HCT116 (cell line): Measurements from ENCODE around the gene ERVFRD-1. TPM values are rescaled to one million over a fixed set of nuclear protein-coding genes. Genes with fewer than 3 reads are reported as not detected.

Experiments used
- ATAC-seq: fragments of 200-7000 bp; cut with Tn5 transposase; 2 replicates; pipeline ENCODE4 v1.9.1; 2020; ENCODE audit warnings: mild to moderate bottlenecking, moderate library complexity
- BruUV-seq: library from RNA; stranded (reverse); fragments of 400-500 nt; replicated peaks from 2 replicates; lab custom pipeline; 2021; lab: Mats Ljungman, UMichigan
- CTCF ChIA-PET: fragments of 300-600 bp; sonication (Branson Sonifier 250); formaldehyde crosslinking; loops from one replicate; lab custom pipeline; 2021; ENCODE audit warnings: antibody characterized with exemption; lab: Charles Lee
- POLR2A ChIA-PET: fragments of 300-600, 350-600 bp; sonication (Branson Sonifier 250); formaldehyde crosslinking; loops from one replicate; lab custom pipeline; 2021; ENCODE audit warnings: antibody characterized with exemption; lab: Charles Lee
- RAD21 ChIA-PET, 2 experiments: fragments of 300-600 bp; sonication (Branson Sonifier 250); formaldehyde crosslinking; loops; one replicate each; lab custom pipeline; 2023; ENCODE audit warnings: low total read pairs in 2 of 2; ENCODE audit not compliant: uncharacterized antibody in 2 of 2, unreplicated experiment in 2 of 2, low non-redundant PET in 1 of 2; lab: Charles Lee
- DNase-seq: peaks from one replicate; pipeline ENCODE4 v3.0.0-alpha.2; 2010; ENCODE audit warnings: low read depth, low spot score
- H2AFZ ChIP-seq: fragments of 200-600 bp; shearing (Covaris generic), sonication (generic); 2 replicates; pipeline ENCODE4 v1.6.1; 2017; ENCODE audit warnings: low read depth, mixed run types, mixed read lengths, antibody characterized with exemption, low read length; ENCODE audit not compliant: poor library complexity, severe bottlenecking
- H3K27ac ChIP-seq: 2 replicates; pipeline ENCODE4 v1.5.1; 2012; ENCODE audit warnings: low read depth, low read length
- H3K27me3 ChIP-seq: fragments of 200-600 bp; sonication (generic); 2 replicates; pipeline ENCODE4 v1.6.1; 2016; ENCODE audit warnings: mixed run types, low read length, mixed read lengths; ENCODE audit not compliant: insufficient read depth
- H3K36me3 ChIP-seq, 2 experiments: fragments of 200-500 bp in 1 of 2; fragments of 200-600 bp in 1 of 2; sonication (Bioruptor generic) in 1 of 2; sonication (generic) in 1 of 2; 2 replicates each; pipeline versions ENCODE4 v1.5.1 to v1.6.1; 2014 to 2016; ENCODE audit warnings: low read length in 2 of 2, inconsistent platforms in 1 of 2, mixed read lengths in 1 of 2, mixed run types in 1 of 2; ENCODE audit not compliant: insufficient read depth in 2 of 2, control insufficient read depth in 1 of 2
- H3K4me1 ChIP-seq, 2 experiments: fragments of 200-600 bp in 1 of 2; sonication (generic) in 1 of 2; 2 replicates each; pipeline versions ENCODE4 v1.5.1 to v1.6.1; 2012 to 2017; ENCODE audit warnings: low read length in 2 of 2, inconsistent platforms in 1 of 2, mild to moderate bottlenecking in 1 of 2, mixed read lengths in 1 of 2, mixed run types in 1 of 2, moderate library complexity in 1 of 2; ENCODE audit not compliant: insufficient read depth in 2 of 2, control insufficient read depth in 1 of 2
- H3K4me2 ChIP-seq: fragments of 200-600 bp; sonication (generic); 2 replicates; pipeline ENCODE4 v1.6.1; 2017; ENCODE audit warnings: mixed run types, low read length, mixed read lengths
- H3K4me3 ChIP-seq, 2 experiments: fragments of 200-600 bp in 1 of 2; sonication (generic) in 1 of 2; replicated peaks in 1 of 2; 2 replicates each; pipeline ENCODE4 v1.5.1; 2011 to 2016; ENCODE audit warnings: low read length in 2 of 2, control low read depth in 1 of 2, low read depth in 1 of 2, mild to moderate bottlenecking in 1 of 2, mixed read lengths in 1 of 2, mixed run types in 1 of 2
- H3K79me2 ChIP-seq: fragments of 200-600 bp; sonication (generic); 2 replicates; pipeline ENCODE4 v1.6.1; 2017; ENCODE audit warnings: mild to moderate bottlenecking, mixed run types, low read length, moderate library complexity, mixed read lengths; ENCODE audit not compliant: insufficient read depth
- H3K9ac ChIP-seq: fragments of 200-600 bp; sonication (generic); 2 replicates; pipeline ENCODE4 v1.6.1; 2016; ENCODE audit warnings: low read length, mixed read lengths
- H3K9me2 ChIP-seq: fragments of 200-600 bp; sonication (generic), shearing (Covaris generic); 2 replicates; pipeline ENCODE4 v1.6.1; 2017; ENCODE audit warnings: mixed run types, mild to moderate bottlenecking, moderate library complexity; ENCODE audit not compliant: insufficient read depth
- H3K9me3 ChIP-seq, 2 experiments: fragments of 200-500 bp in 1 of 2; fragments of 200-600 bp in 1 of 2; sonication (Bioruptor generic) in 1 of 2; sonication (generic) in 1 of 2; 2 replicates each; pipeline ENCODE4 v1.6.1; 2014 to 2017; ENCODE audit warnings: low read length in 2 of 2, mixed read lengths in 2 of 2, inconsistent platforms in 1 of 2, low read depth in 1 of 2, mild to moderate bottlenecking in 1 of 2, mixed run types in 1 of 2, moderate library complexity in 1 of 2; ENCODE audit not compliant: control insufficient read depth in 1 of 2, insufficient read depth in 1 of 2
- H4K20me1 ChIP-seq: fragments of 200-600 bp; sonication (generic), shearing (Covaris generic); 2 replicates; pipeline ENCODE4 v1.6.1; 2017; ENCODE audit warnings: mixed run types, mild to moderate bottlenecking, moderate library complexity; ENCODE audit not compliant: insufficient read depth
- CBX3 ChIP-seq: IDR thresholded peaks from 2 replicates; pipeline ENCODE4 v1.6.1; 2012; ENCODE audit warnings: low read depth
- CTCF ChIP-seq, 3 experiments: fragments of 200-600 bp in 1 of 3; sonication (generic) in 1 of 3; IDR thresholded peaks in 2 of 3; conservative IDR thresholded peaks in 1 of 3; 2 replicates each; pipeline ENCODE4 v1.5.1; 2012 to 2017; ENCODE audit warnings: low read depth in 2 of 3, low read length in 2 of 3, antibody characterized with exemption in 1 of 3, borderline replicate concordance in 1 of 3, control low read depth in 1 of 3, mild to moderate bottlenecking in 1 of 3, mixed read lengths in 1 of 3, mixed run types in 1 of 3, moderate library complexity in 1 of 3; ENCODE audit not compliant: insufficient read depth in 1 of 3
- EGR1 ChIP-seq: IDR thresholded peaks from 2 replicates; pipeline ENCODE4 v1.6.1; 2012; ENCODE audit warnings: low read depth
- EZH2phosphoT487 ChIP-seq: fragments of 200-600 bp; IDR thresholded peaks from 2 replicates; pipeline ENCODE4 v1.6.1; 2018; ENCODE audit warnings: antibody characterized with exemption, borderline replicate concordance
- FOSL1 ChIP-seq: IDR thresholded peaks from 2 replicates; pipeline ENCODE4 v1.6.1; 2012; ENCODE audit warnings: low read depth
- JUND ChIP-seq: IDR thresholded peaks from 2 replicates; pipeline ENCODE4 v1.6.1; 2012
- POLR2A ChIP-seq: IDR thresholded peaks from 2 replicates; pipeline ENCODE4 v1.7.0; 2011; ENCODE audit warnings: borderline replicate concordance; ENCODE audit not compliant: insufficient read depth, insufficient read length; ENCODE audit errors: extremely low read depth
- POLR2AphosphoS5 ChIP-seq: IDR thresholded peaks from 2 replicates; pipeline ENCODE4 v1.6.1; 2011; ENCODE audit warnings: mild to moderate bottlenecking, low read depth, low read length, moderate library complexity
- RAD21 ChIP-seq: IDR thresholded peaks from 2 replicates; pipeline ENCODE4 v1.6.1; 2012; ENCODE audit warnings: low read depth, mild to moderate bottlenecking
- SIN3A ChIP-seq: IDR thresholded peaks from 2 replicates; pipeline ENCODE4 v1.6.1; 2012; ENCODE audit warnings: low read depth
- SP1 ChIP-seq: IDR thresholded peaks from 2 replicates; pipeline ENCODE4 v1.6.1; 2012; ENCODE audit warnings: low read depth
- SRF ChIP-seq: IDR thresholded peaks from 2 replicates; pipeline ENCODE4 v1.6.1; 2012; ENCODE audit warnings: low read depth
- YY1 ChIP-seq: IDR thresholded peaks from 2 replicates; pipeline ENCODE4 v1.6.1; 2011; ENCODE audit warnings: low read length, low read depth, moderate library complexity, mild to moderate bottlenecking; ENCODE audit not compliant: insufficient replicate concordance; ENCODE audit errors: extremely low read depth
- ZFX ChIP-seq: fragments of 450-650 bp; IDR thresholded peaks from 2 replicates; pipeline ENCODE4 v1.6.1; 2017
- intact Hi-C: fragments of 100-400 bp; cut with micrococcal nuclease; formaldehyde crosslinking; loops from 2 replicates; pipeline ENCODE4 v1.10.0; 2022
- total RNA-seq: library from RNA; stranded (reverse); gene quantifications from one replicate; pipeline ENCODE4 v1.2.1, GENCODE V29; 2021; ENCODE audit not compliant: unreplicated experiment

The ERVFRD-1 gene
- total RNA-seq, 1 experiment from 2014 or later, result not detected

- TF ChIP-seq YY1, result no peak
- no peak for TF ChIP-seq RAD21
- peak; percentile 66; the same call in 1 of the 2 replicates for TF ChIP-seq EGR1
- peak; percentile 79 for TF ChIP-seq ZFX
- no peak for TF ChIP-seq EZH2phosphoT487
- no peak for TF ChIP-seq JUND
- TF ChIP-seq SP1, result peak; percentile 40; the same call in 1 of the 2 replicates
- no peak for TF ChIP-seq FOSL1
- TF ChIP-seq SRF, result no peak; the same call in 1 of the 2 replicates
- TF ChIP-seq SIN3A, result peak; percentile 70
- peak; percentile 81 for TF ChIP-seq CBX3
These were observed 17.7 kb downstream of the ERVFRD-1 start, which contains the start of gene SMIM13 (continued) for GRCh38 chr6:11093626-11094410.

GRCh38 chr6:11093376-11093625, 18.2 kb downstream of the ERVFRD-1 start:
- 0 out of 4 replicates have a peak, but pooled peaks cover 0 to 3% of the 10 kb centered on the region in 2 experiments for H3K36me3 ChIP-seq
- intact Hi-C loops, result no loop called here
- peak overlapping the region; percentile 81 for H3K27ac ChIP-seq
- peak overlapping the region; percentile 81 for H2AFZ ChIP-seq
- TF ChIP-seq CTCF (IDR thresholded peaks at IDR 0.05 in 2 of 3, conservative IDR thresholded peaks at IDR 0.05 in 1 of 3; ENCODE audit: borderline replicate concordance in 1 of 3, insufficient read depth in 1 of 3, low read depth in 2 of 3, low read length in 2 of 3), result no peak
- peak; percentile 81 for TF ChIP-seq POLR2A
- 0 out of 2 replicates have a peak, but pooled peaks have one; percentile 73 for TF ChIP-seq POLR2AphosphoS5
- TF ChIP-seq, all 23 proteins: peak for 2
- no TSS peak for BruUV-seq
- H3K4me2 ChIP-seq, result peak overlapping the region; percentile 89
- peaks cover 9% of the 10 kb centered on the region; the same call in 1 of the 2 replicates for H4K20me1 ChIP-seq
- no peaks in the 10 kb centered on the region for H3K9me3 ChIP-seq
- H3K4me1 ChIP-seq, result peaks cover 13 to 26% of the 10 kb centered on the region in 2 experiments
- peak overlapping the region; percentile 89 for H3K9ac ChIP-seq
- peak; percentile 23 for ATAC-seq
- ChIA-PET CTCF (interaction anchor here (1.0 to 1.6 kb wide), 7 partner anchors 13 to 482 kb away, joined by 3 to 5 read pairs (median 4); no protein-coding TSS in a partner anchor), POLR2A (no interaction called here), RAD21 (no interaction called here)
- no peaks in the 10 kb centered on the region for H3K27me3 ChIP-seq
- H3K79me2 ChIP-seq, result peaks cover 41% of the 10 kb centered on the region
- peak overlapping the region; percentile 75 to 85 for H3K4me3 ChIP-seq
- no peak for DNase-seq
- H3K9me2 ChIP-seq, result no peaks in the 10 kb centered on the region
